Measurements from ENCODE around the gene CPNE9. TPM values are rescaled to one million over a fixed set of nuclear protein-coding genes. Genes with fewer than 3 reads are reported as not detected.

CPNE9 gene
- total RNA-seq, 2 experiments from 2014 or later = not detected

- Mint-ChIP-seq H3K36me3 (ENCODE audit: low read depth) (peaks cover 9% of the 10 kb centered on the region), H3K9me3 (no peaks in the 10 kb centered on the region), H3K4me3 (no peak overlapping the region), H3K27ac (no peak overlapping the region), H3K4me1 (ENCODE audit: low read depth) (peaks cover 8% of the 10 kb centered on the region), H3K27me3 (peaks cover 27% of the 10 kb centered on the region)
- DNase-seq = no peak
- no peak for ATAC-seq
- ChIA-PET POLR2A (interaction anchor here (1.9 to 2.0 kb wide), 2 partner anchors 9 to 11 kb away, joined by 4 to 5 read pairs; no protein-coding TSS in a partner anchor), CTCF (interaction anchor here (1.2 kb wide), 1 partner anchor 350 kb away, joined by 3 read pairs; no protein-coding TSS in a partner anchor)
- intact Hi-C loops (cut with micrococcal nuclease) = no loop called here
- TF ChIP-seq CTCF (IDR thresholded peaks at IDR 0.05) = no peak
Observed at GRCh38 chr3:9703240-9703639, 393 bp upstream of the CPNE9 start.

- CTCF ChIA-PET = no interaction called here
- H3K27ac Mint-ChIP-seq = no peak overlapping the region
- intact Hi-C loops (cut with micrococcal nuclease) = no loop called here
- ATAC-seq = peak; percentile 51
- no peaks in the 10 kb centered on the region for H3K9me3 Mint-ChIP-seq
- H3K4me1 Mint-ChIP-seq (ENCODE audit: low read depth) = peaks cover 8% of the 10 kb centered on the region
- no peak overlapping the region for H3K4me3 Mint-ChIP-seq
- POLR2A ChIA-PET = interaction anchor here (1.9 kb wide), 1 partner anchor 12 kb away, joined by 4 read pairs; no protein-coding TSS in a partner anchor
- no peak for TF ChIP-seq CTCF (IDR thresholded peaks at IDR 0.05)
- H3K36me3 Mint-ChIP-seq (ENCODE audit: low read depth) = peaks cover 9% of the 10 kb centered on the region
- H3K27me3 Mint-ChIP-seq = peaks cover 27% of the 10 kb centered on the region
- peak; percentile 28 for DNase-seq
Observed at GRCh38 chr3:9704347-9705322, 1.0 kb downstream of the CPNE9 start.

GRCh38 chr3:9710174-9710739 lies 6.6 kb downstream of the CPNE9 start:
- no peak for TF ChIP-seq CTCF (IDR thresholded peaks at IDR 0.05)
- intact Hi-C loops (cut with micrococcal nuclease) = no loop called here
- H3K36me3 Mint-ChIP-seq (ENCODE audit: low read depth) = no peaks in the 10 kb centered on the region
- ATAC-seq (peak; percentile 17), DNase-seq (no peak)
- no peaks in the 10 kb centered on the region for H3K9me3 Mint-ChIP-seq
- no peak overlapping the region for H3K27ac Mint-ChIP-seq
- CTCF ChIA-PET = no interaction called here
- H3K4me1 Mint-ChIP-seq (ENCODE audit: low read depth) = peaks cover 1% of the 10 kb centered on the region
- POLR2A ChIA-PET = no interaction called here
- peaks cover 12% of the 10 kb centered on the region for H3K27me3 Mint-ChIP-seq
- no peak overlapping the region for H3K4me3 Mint-ChIP-seq

- intact Hi-C loops (cut with micrococcal nuclease) = no loop called here
- no peaks in the 10 kb centered on the region for H3K36me3 Mint-ChIP-seq (ENCODE audit: low read depth)
- POLR2A ChIA-PET = interaction anchor here (1.0 to 1.3 kb wide), 3 partner anchors 10 to 15 kb away, joined by 3 to 5 read pairs (median 3); no protein-coding TSS in a partner anchor
- no peak overlapping the region for H3K4me3 Mint-ChIP-seq
- CTCF ChIA-PET = interaction anchor here (0.8 to 2.2 kb wide), 2 partner anchors 15 to 19 kb away, joined by 3 to 11 read pairs; partner anchors contain the start of gene BRPF1
- no peak for DNase-seq
- no peak overlapping the region for H3K27ac Mint-ChIP-seq
- TF ChIP-seq CTCF (IDR thresholded peaks at IDR 0.05) = no peak
- peaks cover 4% of the 10 kb centered on the region for H3K4me1 Mint-ChIP-seq (ENCODE audit: low read depth)
- no peaks in the 10 kb centered on the region for H3K9me3 Mint-ChIP-seq
- no peak for ATAC-seq
- no peaks in the 10 kb centered on the region for H3K27me3 Mint-ChIP-seq
Observed at GRCh38 chr3:9712415-9712814, 8.8 kb downstream of the CPNE9 start.

Data from activated CD8-positive, alpha-beta T cell treated with anti-CD3 and anti-CD28 coated beads for 36 hours (primary cell).